GM12891 (cell line): ENCODE measurements around the gene GLS.

ENCODE experiments used
- POLR2A ChIP-seq: IDR thresholded peaks from 2 replicates; pipeline ENCODE4 v1.6.1; 2011; ENCODE audit warnings: low read depth, low read length, control low read depth
- POLR2AphosphoS5 ChIP-seq: IDR thresholded peaks from 2 replicates; pipeline ENCODE4 v1.6.1; 2011; ENCODE audit warnings: low read depth, low read length, control low read depth
- SPI1 ChIP-seq: IDR thresholded peaks from 2 replicates; pipeline ENCODE4 v1.6.1; 2011; ENCODE audit warnings: low read depth, low read length, control low read depth
- TAF1 ChIP-seq: IDR thresholded peaks from 2 replicates; pipeline ENCODE4 v1.6.1; 2011; ENCODE audit warnings: low read depth, low read length, control low read depth

- TF ChIP-seq POLR2A, result no peak
- no peak for TF ChIP-seq TAF1
- no peak for TF ChIP-seq POLR2AphosphoS5
- no peak for TF ChIP-seq SPI1
Measured at GRCh38 chr2:190838492-190838910, 42.1 kb upstream of the GLS start.
